Vagina (tissue), 2 donors: ENCODE results near the gene ALG12. TPM values are rescaled to one million over a fixed set of nuclear protein-coding genes. Genes with fewer than 3 reads are reported as not detected.

ENCODE experiments used
- DNase-seq, 2 donors: peaks; one replicate each; pipeline ENCODE4 v3.0.0-alpha.2; 2017; ENCODE audit errors: extremely low spot score in 2 of 2
- H3K27ac ChIP-seq: fragments of 200-600 bp; sonication (generic); one replicate; pipeline ENCODE4 v1.5.1; 2019
- H3K27me3 ChIP-seq: fragments of 200-600 bp; sonication (generic); one replicate; pipeline ENCODE4 v1.5.1; 2019
- H3K36me3 ChIP-seq, 2 donors: fragments of 200-600 bp; sonication (generic); one replicate each; pipeline ENCODE4 v1.5.1; 2017 to 2019
- H3K4me1 ChIP-seq: fragments of 200-600 bp; sonication (generic); one replicate; pipeline ENCODE4 v1.5.1; 2019
- H3K4me3 ChIP-seq, 2 donors: fragments of 200-600 bp; sonication (generic); 1 replicate in 1 of 2; 2 replicates in 1 of 2; pipeline ENCODE4 v1.5.1; 2016 to 2019
- H3K9me3 ChIP-seq: fragments of 200-600 bp; sonication (generic); one replicate; pipeline ENCODE4 v1.5.1; 2019
- CTCF ChIP-seq, 3 experiments: fragments of 450-650 bp in 2 of 3; fragments of 200-600 bp in 1 of 3; sonication (generic) in 1 of 3; IDR thresholded peaks; one replicate each; pipeline ENCODE4 v1.5.1; 2017 to 2019; ENCODE audit warnings: antibody characterized with exemption in 3 of 3, mild to moderate bottlenecking in 2 of 3, moderate library complexity in 2 of 3
- POLR2A ChIP-seq, 2 donors: fragments of 450-650 bp; IDR thresholded peaks; one replicate each; pipeline ENCODE4 v1.6.1; 2017; ENCODE audit warnings: antibody characterized with exemption in 2 of 2, mild to moderate bottlenecking in 2 of 2, moderate library complexity in 2 of 2
- POLR2AphosphoS5 ChIP-seq, 2 donors: sonication (generic); formaldehyde crosslinking; IDR thresholded peaks; one replicate each; pipeline ENCODE4 v1.9.0; 2017; ENCODE audit warnings: antibody characterized with exemption in 2 of 2, mild to moderate bottlenecking in 2 of 2, low read depth in 1 of 2; ENCODE audit not compliant: insufficient read depth in 1 of 2
- intact Hi-C: fragments of 100-400 bp; cut with DNase I; formaldehyde crosslinking; loops from one replicate; pipeline ENCODE4 v1.15.1; 2023
- total RNA-seq: library from RNA; depleted of rRNA; stranded (reverse); fragments of >200 nt; gene quantifications from one replicate; pipeline ENCODE4 v1.2.3, GENCODE V29; 2016

The ALG12 gene
- total RNA-seq, 1 donor from 2014 or later: 21.4 TPM

GRCh38 chr22:49877642-49878041 is 40.6 kb downstream of the ALG12 start:
- Histone ChIP-seq H3K27me3 (no peaks in the 10 kb centered on the region), H3K4me1 (no peaks in the 10 kb centered on the region), H3K36me3 (no peaks in the 10 kb centered on the region), H3K4me3 (no peak overlapping the region), H3K27ac (no peak overlapping the region), H3K9me3 (no peaks in the 10 kb centered on the region)
- intact Hi-C loops: no loop called here
- no peak for DNase-seq
- TF ChIP-seq POLR2A (IDR thresholded peaks at IDR 0.05): no peak
- TF ChIP-seq POLR2AphosphoS5 (IDR thresholded peaks at IDR 0.05; ENCODE audit: insufficient read depth in 1 of 2, low read depth in 1 of 2): no peak
- no peak for TF ChIP-seq CTCF (IDR thresholded peaks at IDR 0.05)

DNA sequence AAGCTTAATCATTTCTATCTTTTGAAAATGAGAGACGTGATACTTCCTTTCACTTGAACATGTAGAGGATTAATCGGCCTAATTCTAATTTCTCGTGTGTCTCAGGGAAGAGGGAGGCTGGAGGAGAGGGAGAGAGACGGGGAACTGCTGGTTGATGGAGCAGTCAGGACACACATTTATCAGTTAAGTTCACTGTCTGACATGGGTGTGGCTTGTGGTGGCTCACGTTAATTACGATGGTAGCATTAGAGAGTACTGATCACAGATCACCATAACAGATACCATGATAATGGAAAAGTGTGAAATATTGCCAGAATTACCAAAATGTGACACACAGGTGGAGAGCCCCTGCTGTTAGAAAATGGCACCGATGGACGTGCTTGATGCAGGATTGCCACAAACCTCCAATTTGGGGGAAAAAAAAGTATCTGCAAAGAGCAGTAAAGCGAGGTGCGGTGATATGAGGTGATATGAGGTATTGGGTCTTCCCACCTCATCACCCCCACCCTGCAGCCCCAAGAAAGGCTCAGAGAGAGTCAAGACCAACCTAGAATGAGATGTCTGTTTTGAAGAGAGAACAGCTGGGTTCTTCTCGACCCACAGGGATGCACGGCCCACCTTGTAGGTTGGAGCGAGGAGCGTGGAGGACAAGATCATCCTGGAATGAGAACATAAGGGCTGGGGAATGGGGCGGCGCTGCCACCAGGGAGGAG is 44.9 kb downstream of the ALG12 start:
- Histone ChIP-seq H3K36me3 (no peaks in the 10 kb centered on the region), H3K27me3 (no peaks in the 10 kb centered on the region), H3K9me3 (peaks cover 9% of the 10 kb centered on the region), H3K27ac (no peak overlapping the region), H3K4me1 (no peaks in the 10 kb centered on the region), H3K4me3 (no peak overlapping the region)
- TF ChIP-seq CTCF (IDR thresholded peaks at IDR 0.05) (no peak), POLR2A (IDR thresholded peaks at IDR 0.05) (no peak), POLR2AphosphoS5 (IDR thresholded peaks at IDR 0.05; ENCODE audit: insufficient read depth in 1 of 2, low read depth in 1 of 2) (no peak)
- intact Hi-C loops: no loop called here
- DNase-seq: no peak

DNA sequence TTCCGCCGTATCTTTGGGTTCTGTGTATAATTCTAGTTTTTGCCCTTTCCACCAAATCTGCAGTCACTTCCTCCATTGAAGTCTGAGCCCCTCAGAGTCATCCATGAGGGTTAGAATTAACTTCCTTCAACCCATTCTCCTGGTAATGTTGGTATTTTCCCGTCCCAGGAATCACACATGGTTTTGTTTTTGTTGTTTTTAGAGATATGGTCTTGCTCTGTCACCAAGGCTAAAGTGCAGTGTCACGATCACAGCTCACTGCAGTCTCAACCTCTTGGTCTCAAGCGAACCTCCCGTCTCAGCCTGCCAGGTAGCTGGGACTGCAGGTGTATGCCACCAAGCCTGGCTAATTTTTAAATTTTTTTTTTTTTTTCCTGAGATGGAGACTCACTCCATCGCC is 45.9 kb downstream of the ALG12 start:
- no peak overlapping the region for H3K4me3 ChIP-seq
- H3K27ac ChIP-seq: no peak overlapping the region
- H3K9me3 ChIP-seq: peaks cover 9% of the 10 kb centered on the region
- no peak for DNase-seq
- intact Hi-C loops: no loop called here
- TF ChIP-seq POLR2A (IDR thresholded peaks at IDR 0.05) (no peak), CTCF (IDR thresholded peaks at IDR 0.05) (no peak), POLR2AphosphoS5 (IDR thresholded peaks at IDR 0.05; ENCODE audit: insufficient read depth in 1 of 2, low read depth in 1 of 2) (no peak)
- H3K4me1 ChIP-seq: no peaks in the 10 kb centered on the region
- peaks cover 0 to 6% of the 10 kb centered on the region in 2 donors for H3K36me3 ChIP-seq
- no peaks in the 10 kb centered on the region for H3K27me3 ChIP-seq

DNA sequence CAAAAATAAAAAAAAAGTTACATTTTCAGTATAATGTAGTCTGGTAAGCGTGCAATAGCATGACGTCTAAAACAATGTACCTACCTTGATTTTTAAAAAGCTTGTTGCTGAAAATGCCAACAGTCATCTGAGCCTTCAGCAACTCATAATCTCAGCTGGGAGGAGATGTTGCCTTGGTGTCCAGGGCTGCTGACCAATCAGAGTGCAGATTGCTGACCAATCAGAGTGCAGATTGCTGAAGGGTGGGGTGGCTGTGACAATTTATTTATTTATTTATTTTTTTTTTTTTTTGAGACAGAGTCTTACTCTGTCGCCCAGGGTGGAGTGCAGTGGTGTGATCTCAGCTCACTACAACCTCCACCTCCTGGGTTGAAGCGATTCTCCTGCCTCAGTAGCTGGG is 46.8 kb downstream of the ALG12 start:
- H3K27ac ChIP-seq: no peak overlapping the region
- DNase-seq: no peak
- H3K4me3 ChIP-seq: no peak overlapping the region
- peaks cover 9% of the 10 kb centered on the region for H3K9me3 ChIP-seq
- peaks cover 0 to 13% of the 10 kb centered on the region in 2 donors for H3K36me3 ChIP-seq
- H3K4me1 ChIP-seq: no peaks in the 10 kb centered on the region
- intact Hi-C loops: no loop called here
- TF ChIP-seq POLR2AphosphoS5 (IDR thresholded peaks at IDR 0.05; ENCODE audit: insufficient read depth in 1 of 2, low read depth in 1 of 2) (no peak), POLR2A (IDR thresholded peaks at IDR 0.05) (no peak), CTCF (IDR thresholded peaks at IDR 0.05) (no peak)
- no peaks in the 10 kb centered on the region for H3K27me3 ChIP-seq
